ENCODE data around the gene DNMT1. TPM values are rescaled to one million over a fixed set of nuclear protein-coding genes. Genes with fewer than 3 reads are reported as not detected.

Gene DNMT1
- total RNA-seq, 1 donor from 2014 or later: 156 TPM

GRCh38 chr19:10104665-10105508 lies 89.9 kb downstream of the DNMT1 start:
- Mint-ChIP-seq H3K27me3 (no peaks in the 10 kb centered on the region), H3K27ac (peak overlapping the region; percentile 99), H3K36me3 (ENCODE audit: low read depth) (peaks cover 32% of the 10 kb centered on the region), H3K4me1 (peaks cover 73% of the 10 kb centered on the region), H3K4me3 (peak overlapping the region; percentile 86), H3K9me3 (no peaks in the 10 kb centered on the region)
- ChIA-PET POLR2A (interaction anchor here (0.7 to 11.0 kb wide), 7 partner anchors 10 to 463 kb away, joined by 4 to 297 read pairs (median 6); partner anchors contain the start of genes EIF3G and P2RY11), CTCF (interaction anchor here (0.8 to 1.8 kb wide), 3 partner anchors 8 to 145 kb away, joined by 3 to 6 read pairs (median 4); no protein-coding TSS in a partner anchor)
- intact Hi-C loops (cut with micrococcal nuclease): loop anchor here (10.0 kb wide), 3 partner anchors 90 to 770 kb away; partner anchors contain the start of genes CARM1, DNMT1 and PDE4A
- TF ChIP-seq CTCF (IDR thresholded peaks at IDR 0.05): no peak
- DNase-seq (peak; percentile 35), ATAC-seq (ENCODE audit: low read depth) (peak; percentile 22)

- intact Hi-C loops (cut with micrococcal nuclease): loop anchor here (10.0 kb wide), 3 partner anchors 91 to 771 kb away; partner anchors contain the start of genes CARM1, DNMT1 and PDE4A
- Mint-ChIP-seq H3K36me3 (ENCODE audit: low read depth) (peaks cover 24% of the 10 kb centered on the region), H3K4me3 (no peak overlapping the region), H3K4me1 (peaks cover 72% of the 10 kb centered on the region), H3K27me3 (no peaks in the 10 kb centered on the region), H3K27ac (peak overlapping the region; percentile 99), H3K9me3 (no peaks in the 10 kb centered on the region)
- no peak for TF ChIP-seq CTCF (IDR thresholded peaks at IDR 0.05)
- DNase-seq (no peak), ATAC-seq (ENCODE audit: low read depth) (no peak)
- CTCF ChIA-PET: interaction anchor here (0.8 to 1.8 kb wide), 3 partner anchors 8 to 146 kb away, joined by 3 to 6 read pairs (median 4); no protein-coding TSS in a partner anchor
- POLR2A ChIA-PET: interaction anchor here (0.7 to 11.0 kb wide), 9 partner anchors 9 to 1655 kb away, joined by 3 to 297 read pairs (median 5); partner anchors contain the start of genes EIF3G, FBXL12, ICAM1 and P2RY11
These were observed 90.6 kb downstream of the DNMT1 start for GRCh38 chr19:10104130-10104513.

- ATAC-seq (ENCODE audit: low read depth) (peak; percentile 68), DNase-seq (peak; percentile 63)
- H3K36me3 Mint-ChIP-seq (ENCODE audit: low read depth): peaks cover 12% of the 10 kb centered on the region
- H3K4me1 Mint-ChIP-seq: peaks cover 79% of the 10 kb centered on the region
- intact Hi-C loops (cut with micrococcal nuclease): loop anchor here (1.0 to 10.0 kb wide), 6 partner anchors 8 to 772 kb away; partner anchors contain the start of genes CARM1, DNMT1, KRI1 and P2RY11
- POLR2A ChIA-PET: interaction anchor here (0.6 to 11.0 kb wide), 17 partner anchors 11 to 464 kb away, joined by 3 to 297 read pairs (median 6); partner anchors contain the start of genes DNMT1, EIF3G, FBXL12 and ICAM1
- peak overlapping the region; percentile 99 for H3K27ac Mint-ChIP-seq
- H3K9me3 Mint-ChIP-seq: no peaks in the 10 kb centered on the region
- TF ChIP-seq CTCF (IDR thresholded peaks at IDR 0.05): no peak
- CTCF ChIA-PET: interaction anchor here (0.9 to 1.7 kb wide), 3 partner anchors 9 to 286 kb away, joined by 3 to 4 read pairs (median 4); partner anchors contain the start of gene P2RY11
- peak overlapping the region; percentile 71 for H3K4me3 Mint-ChIP-seq
- no peaks in the 10 kb centered on the region for H3K27me3 Mint-ChIP-seq
These were observed 91.9 kb downstream of the DNMT1 start for GRCh38 chr19:10102787-10103236.

GRCh38 chr19:10100163-10100785 lies 94.5 kb downstream of the DNMT1 start:
- ATAC-seq (ENCODE audit: low read depth) (no peak), DNase-seq (no peak)
- Mint-ChIP-seq H3K27ac (peak overlapping the region; percentile 63), H3K9me3 (no peaks in the 10 kb centered on the region), H3K4me3 (no peak overlapping the region), H3K27me3 (no peaks in the 10 kb centered on the region), H3K36me3 (ENCODE audit: low read depth) (no peaks in the 10 kb centered on the region), H3K4me1 (peaks cover 66% of the 10 kb centered on the region)
- intact Hi-C loops (cut with micrococcal nuclease): loop anchor here (10.0 kb wide), 3 partner anchors 95 to 775 kb away; partner anchors contain the start of genes CARM1, DNMT1 and PDE4A
- TF ChIP-seq CTCF (IDR thresholded peaks at IDR 0.05): no peak
- ChIA-PET CTCF (interaction anchor here (1.4 to 5.5 kb wide), 4 partner anchors 9 to 149 kb away, joined by 4 to 41 read pairs (median 12); partner anchors contain the start of gene P2RY11), POLR2A (interaction anchor here (0.9 to 11.0 kb wide), 3 partner anchors 10 to 136 kb away, joined by 6 to 297 read pairs (median 7); partner anchors contain the start of genes EIF3G and P2RY11)
